HG03095 (cell line): ENCODE measurements around the gene SCGB1A1.
"Not testable (repeated sequence)": the region's sequence is repeated elsewhere in the genome, so short reads cannot be mapped to it uniquely, and the experiment has no call there.

Experiments
- ATAC-seq: cut with Tn5 transposase; IDR thresholded peaks from one replicate; pipeline ENCODE4 v1.9.1; 2021; ENCODE audit warnings: moderate library complexity; ENCODE audit not compliant: unreplicated experiment

The SCGB1A1 gene

GRCh38 chr11:62418733-62419132 lies at the start of gene SCGB1A1:
SCGB1A1 (plus strand) TSS chr11:62419033; CDS start chr11:62419096, 63 bp downstream.
- ATAC-seq: no peak

GRCh38 chr11:62370743-62371440 lies 47.9 kb upstream of the SCGB1A1 start:
- no peak for ATAC-seq

DNA sequence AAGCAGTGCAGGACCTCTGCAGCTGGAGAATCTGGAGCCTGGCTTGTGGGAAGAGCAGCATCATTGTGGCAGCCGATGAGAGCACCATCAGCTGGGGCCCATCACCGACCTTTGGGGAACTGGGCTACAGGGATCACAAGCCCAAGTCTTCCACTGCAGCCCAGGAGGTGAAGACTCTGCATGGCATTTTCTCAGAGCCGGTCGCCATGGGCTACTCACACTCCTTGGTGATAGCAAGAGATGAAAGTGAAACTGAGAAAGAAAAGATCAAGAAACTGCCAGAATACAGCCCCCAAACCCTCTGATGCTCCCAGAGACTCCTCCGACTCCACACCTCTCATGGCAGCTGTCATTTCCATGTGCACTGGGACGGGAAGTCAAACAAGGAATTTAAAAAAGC lies 46.0 kb upstream of the SCGB1A1 start:
- no peak for ATAC-seq

DNA sequence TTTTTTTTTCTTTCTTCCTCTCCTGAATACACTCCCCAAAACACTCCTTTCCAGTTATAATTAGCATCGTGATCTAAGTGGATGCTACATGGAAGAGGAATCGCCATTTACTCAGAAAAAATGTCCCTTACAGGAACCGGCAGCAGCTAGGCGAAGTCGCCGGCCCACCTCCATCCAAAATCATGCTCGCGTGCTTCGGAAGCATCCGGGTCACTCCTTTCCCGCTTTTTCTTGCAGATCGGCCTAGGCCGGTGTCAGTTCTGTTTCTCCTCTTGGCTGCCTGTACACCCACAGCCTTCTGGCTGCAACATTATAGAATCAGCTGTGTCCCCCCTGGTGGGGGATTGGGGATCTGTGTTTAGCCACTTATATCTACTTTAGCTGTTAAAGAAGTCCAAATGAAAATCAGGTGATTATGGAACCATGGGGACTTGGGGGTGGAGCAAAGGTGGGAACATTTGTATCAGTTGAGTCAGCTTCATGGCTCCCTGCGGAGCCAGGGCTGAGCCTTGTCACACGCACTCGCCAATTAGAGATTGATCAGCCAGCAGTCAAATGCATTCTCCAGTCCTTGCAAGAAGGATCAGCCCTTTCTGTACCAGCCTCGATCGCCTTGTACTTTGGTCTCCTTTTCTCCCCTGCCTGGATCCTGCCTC lies 45.2 kb upstream of the SCGB1A1 start:
- no peak for ATAC-seq

- ATAC-seq: no peak
Observed at GRCh38 chr11:62374801-62375200, 44.0 kb upstream of the SCGB1A1 start.

GRCh38 chr11:62378459-62379063 lies 40.3 kb upstream of the SCGB1A1 start:
- not testable (repeated sequence) for ATAC-seq

DNA sequence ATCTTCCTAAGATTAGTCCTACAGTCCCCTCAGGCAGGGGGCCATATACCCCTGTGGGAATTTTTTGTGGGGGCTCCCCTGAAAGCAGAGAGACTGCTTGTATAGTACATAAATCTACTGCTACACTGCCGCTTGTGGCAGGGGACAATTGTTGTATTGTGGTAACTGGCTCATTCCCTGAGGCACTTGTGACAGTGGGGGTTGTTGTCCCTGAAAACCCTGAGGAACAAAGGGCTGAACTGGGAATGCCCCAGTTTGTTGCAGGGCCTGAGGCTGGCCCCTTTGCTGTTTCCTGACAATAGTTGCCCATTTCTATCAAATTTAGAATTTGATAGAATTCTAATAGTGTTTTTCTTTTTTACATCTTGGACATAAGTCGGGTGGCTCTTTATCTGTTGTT lies 39.2 kb upstream of the SCGB1A1 start:
- ATAC-seq: not testable (repeated sequence)

GRCh38 chr11:62380821-62381245 lies 38.0 kb upstream of the SCGB1A1 start:
- ATAC-seq: not testable (repeated sequence)

DNA sequence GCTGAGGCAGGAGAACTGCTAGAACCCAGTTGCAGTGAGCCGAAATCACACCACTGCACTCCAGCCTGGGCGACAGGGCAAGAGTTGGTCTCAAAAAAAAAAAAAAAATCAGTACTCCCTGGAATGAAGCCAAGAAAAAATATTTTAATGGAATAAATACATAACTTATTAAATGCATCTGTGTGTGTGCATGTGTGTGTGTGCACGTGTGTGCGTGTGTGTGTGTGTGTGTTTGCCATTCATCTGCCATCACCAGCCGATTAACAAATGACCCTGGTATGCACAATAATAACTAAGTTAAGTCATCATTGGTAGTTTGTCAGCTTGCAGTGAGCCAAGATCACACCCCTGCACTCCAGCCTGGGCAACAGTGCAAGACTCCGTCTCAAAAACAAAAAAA lies 35.0 kb upstream of the SCGB1A1 start:
- ATAC-seq: no peak

- ATAC-seq: not testable (repeated sequence)
Observed at GRCh38 chr11:62386083-62386482, 32.8 kb upstream of the SCGB1A1 start.

GRCh38 chr11:62387381-62387780 lies 31.5 kb upstream of the SCGB1A1 start:
- ATAC-seq: no peak

DNA sequence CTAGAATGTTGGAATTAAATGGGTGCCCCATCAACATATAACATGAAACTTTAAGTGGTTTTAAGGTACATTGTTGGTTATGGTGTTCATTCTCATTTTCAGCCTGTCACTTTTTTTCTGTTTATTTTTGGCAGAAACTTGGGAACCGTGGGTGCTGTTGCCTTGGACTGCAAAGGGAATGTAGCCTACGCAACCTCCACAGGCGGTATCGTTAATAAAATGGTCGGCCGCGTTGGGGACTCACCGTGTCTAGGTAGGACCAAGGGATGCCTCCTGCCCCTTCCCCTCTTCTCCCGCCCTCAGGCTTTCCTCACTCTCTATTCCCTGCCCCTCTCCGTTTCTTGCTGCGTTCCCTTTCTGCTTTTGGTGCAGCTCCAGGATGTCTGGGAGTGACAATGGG lies 29.8 kb upstream of the SCGB1A1 start:
- no peak for ATAC-seq

- ATAC-seq: no peak
Observed at GRCh38 chr11:62390237-62390636, 28.6 kb upstream of the SCGB1A1 start.

DNA sequence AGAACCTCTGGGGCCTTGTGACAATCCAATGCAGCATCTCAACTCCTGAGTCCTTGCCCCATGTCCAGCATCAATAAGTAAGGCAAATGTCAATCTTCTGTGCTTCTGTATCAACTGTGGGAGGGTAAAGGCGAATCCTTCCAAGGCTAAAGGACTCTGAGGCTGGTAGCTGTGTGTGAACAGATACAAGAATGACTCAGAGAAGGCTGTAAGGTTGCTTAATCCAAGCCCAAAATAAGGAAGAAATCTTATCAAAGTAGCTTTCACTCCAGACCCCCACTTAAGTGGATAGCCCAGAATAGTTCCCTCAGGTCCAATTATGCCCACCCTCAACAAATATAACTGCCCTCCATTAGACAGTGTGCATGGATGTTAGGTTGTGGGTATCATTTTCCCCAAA lies 28.1 kb upstream of the SCGB1A1 start:
- no peak for ATAC-seq

DNA sequence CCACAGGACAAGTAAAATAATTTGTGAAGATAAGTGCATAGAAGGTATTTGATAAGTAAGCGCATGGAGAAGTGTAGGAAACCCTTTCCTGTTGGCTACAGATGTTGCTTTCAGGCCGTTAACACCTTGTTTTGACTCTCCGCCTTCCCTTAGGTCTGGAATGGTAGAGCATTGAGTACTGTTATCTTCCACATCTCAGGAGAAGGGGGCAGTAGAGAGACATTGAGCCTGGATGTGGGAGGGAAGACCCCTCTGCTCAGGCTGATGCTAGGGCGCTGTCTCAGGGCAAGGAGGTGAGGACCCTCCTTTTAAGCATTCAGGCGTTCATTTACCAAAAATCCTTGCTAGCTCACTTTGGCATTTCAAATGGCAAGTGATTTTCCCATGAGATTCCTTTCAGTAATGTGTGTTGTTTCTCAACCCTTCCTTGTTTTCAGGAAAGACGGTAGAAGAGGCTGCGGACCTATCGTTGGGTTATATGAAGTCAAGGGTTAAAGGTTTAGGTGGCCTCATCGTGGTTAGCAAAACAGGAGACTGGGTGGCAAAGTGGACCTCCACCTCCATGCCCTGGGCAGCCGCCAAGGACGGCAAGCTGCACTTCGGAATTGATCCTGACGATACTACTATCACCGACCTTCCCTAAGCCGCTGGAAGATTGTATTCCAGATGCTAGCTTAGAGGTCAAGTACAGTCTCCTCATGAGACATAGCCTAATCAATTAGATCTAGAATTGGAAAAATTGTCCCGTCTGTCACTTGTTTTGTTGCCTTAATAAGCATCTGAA lies 27.0 kb upstream of the SCGB1A1 start:
- ATAC-seq: no peak

DNA sequence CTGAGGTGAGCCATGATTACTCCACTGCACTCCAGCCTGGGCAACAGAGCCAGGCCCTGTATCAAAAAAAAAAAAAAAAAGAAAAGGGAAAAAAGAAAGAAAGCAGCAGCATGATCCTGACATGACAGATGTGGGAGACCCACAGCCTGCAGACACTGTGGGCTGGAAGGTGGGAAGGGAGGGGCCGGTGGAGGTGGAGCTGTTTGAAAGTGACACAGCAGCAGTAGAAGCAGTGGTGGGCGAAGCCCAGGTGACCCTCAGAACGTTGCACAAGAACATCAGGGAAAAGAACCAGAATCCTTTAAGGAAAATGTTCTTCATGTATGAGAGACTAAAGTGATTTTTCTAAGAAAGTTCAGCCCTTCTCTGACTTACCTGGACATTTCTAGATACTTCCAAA lies 26.3 kb upstream of the SCGB1A1 start:
- ATAC-seq: no peak

- no peak for ATAC-seq
Observed at GRCh38 chr11:62393061-62393611, 25.7 kb upstream of the SCGB1A1 start.

DNA sequence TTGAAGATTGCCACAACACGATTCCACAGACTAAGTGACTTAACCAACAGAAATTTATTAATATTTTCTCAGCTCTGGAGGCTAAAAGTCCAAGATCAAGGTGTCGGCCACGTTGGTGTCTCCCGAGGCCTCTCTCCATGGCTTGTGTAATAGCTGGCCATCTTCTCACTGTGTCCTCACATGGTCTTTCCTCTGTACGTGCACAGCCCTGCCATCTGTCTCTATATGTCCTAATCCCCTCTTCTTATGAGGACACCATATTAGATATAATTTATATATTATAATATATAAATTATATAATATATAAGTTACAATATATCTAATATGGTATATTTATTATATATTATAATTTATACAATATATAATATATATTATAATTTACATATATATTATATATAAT lies 25.1 kb upstream of the SCGB1A1 start:
- no peak for ATAC-seq

- no peak for ATAC-seq
Observed at GRCh38 chr11:62394825-62395538, 23.9 kb upstream of the SCGB1A1 start.

DNA sequence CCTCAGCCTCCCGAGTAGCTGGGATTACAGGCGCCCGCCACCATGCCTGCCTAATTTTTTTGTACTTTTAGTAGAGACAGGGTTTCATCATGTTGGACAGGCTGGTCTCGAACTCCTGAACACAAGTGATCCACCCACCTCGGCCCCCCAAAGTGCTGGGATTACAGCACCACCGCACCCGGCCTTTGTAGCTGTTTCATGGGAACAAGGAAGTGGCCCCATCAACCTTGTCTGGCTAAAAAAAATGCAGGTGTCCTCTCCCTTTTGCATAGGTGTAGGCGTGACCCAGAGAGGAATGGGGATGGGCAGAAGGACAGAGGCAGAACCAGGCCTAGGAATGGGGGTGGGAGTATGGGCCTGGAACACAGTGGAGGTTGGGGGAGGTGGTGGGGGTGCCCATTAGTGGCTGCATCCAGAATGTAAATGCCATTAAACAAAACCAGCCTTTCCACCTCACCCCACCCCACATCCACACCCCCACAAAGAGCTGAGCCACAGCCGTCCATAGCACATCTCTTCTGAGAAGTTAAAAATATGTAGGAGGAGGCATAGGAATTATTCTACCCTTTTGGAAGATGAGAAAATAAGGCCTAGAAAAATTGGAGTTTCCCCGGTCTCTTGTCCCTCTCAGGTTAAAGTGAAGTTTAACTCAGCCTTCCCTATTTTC lies 22.8 kb upstream of the SCGB1A1 start:
- ATAC-seq: no peak
